Panc1 (cell line): ENCODE data around the gene SEC16A. TPM values are rescaled to one million over a fixed set of nuclear protein-coding genes. Genes with fewer than 3 reads are reported as not detected.

ENCODE experiments used
- ATAC-seq: fragments of 200-7000 bp; cut with Tn5 transposase; 2 replicates; pipeline ENCODE4 v1.9.1; 2020; ENCODE audit warnings: mild to moderate bottlenecking, moderate library complexity
- BruUV-seq: library from RNA; stranded (reverse); fragments of 400-500 nt; replicated peaks from 2 replicates; lab custom pipeline; 2021; lab: Mats Ljungman, UMichigan
- CTCF ChIA-PET: fragments of 300-600 bp; sonication (Branson Sonifier 250); formaldehyde crosslinking; loops from one replicate; lab custom pipeline; 2022; ENCODE audit warnings: antibody characterized with exemption; lab: Charles Lee
- POLR2A ChIA-PET: fragments of 300-600 bp; sonication (Branson Sonifier 250); formaldehyde crosslinking; loops from one replicate; lab custom pipeline; 2022; ENCODE audit warnings: antibody characterized with exemption; lab: Charles Lee
- DNase-seq: peaks from one replicate; pipeline ENCODE4 v3.0.0-alpha.2; 2010; ENCODE audit warnings: low read depth, low spot score
- H3K27ac ChIP-seq: 2 replicates; pipeline ENCODE4 v1.5.1; 2011; ENCODE audit warnings: mild to moderate bottlenecking, low read length, inconsistent platforms
- H3K27me3 ChIP-seq: fragments of 200-500 bp; sonication (Bioruptor generic); 2 replicates; pipeline ENCODE4 v1.6.0; 2014; ENCODE audit warnings: low read length, inconsistent platforms; ENCODE audit not compliant: control insufficient read depth, insufficient read depth
- H3K36me3 ChIP-seq: fragments of 200-500 bp; sonication (Bioruptor generic); 2 replicates; pipeline ENCODE4 v1.5.1; 2014; ENCODE audit warnings: inconsistent platforms, mild to moderate bottlenecking, low read length, moderate library complexity; ENCODE audit not compliant: control insufficient read depth, insufficient read depth
- H3K4me1 ChIP-seq: 2 replicates; pipeline ENCODE4 v1.5.1; 2011; ENCODE audit warnings: inconsistent platforms, mild to moderate bottlenecking, low read length, moderate library complexity; ENCODE audit not compliant: control insufficient read depth, insufficient read depth
- H3K4me3 ChIP-seq, 2 experiments: 2 replicates each; pipeline ENCODE4 v1.5.1; 2011 to 2012; ENCODE audit warnings: low read depth in 2 of 2, low read length in 2 of 2, mild to moderate bottlenecking in 2 of 2, inconsistent platforms in 1 of 2, moderate library complexity in 1 of 2
- H3K9me3 ChIP-seq: fragments of 200-500 bp; sonication (Bioruptor generic); 2 replicates; pipeline ENCODE4 v1.5.1; 2014; ENCODE audit warnings: low read depth, mild to moderate bottlenecking, inconsistent platforms, low read length, moderate library complexity; ENCODE audit not compliant: control insufficient read depth, insufficient read depth
- POLR2AphosphoS5 ChIP-seq: IDR thresholded peaks from 2 replicates; pipeline ENCODE4 v1.6.1; 2012; ENCODE audit warnings: mild to moderate bottlenecking, low read depth, low read length, moderate library complexity
- SIN3A ChIP-seq: IDR thresholded peaks from 2 replicates; pipeline ENCODE4 v1.6.1; 2012; ENCODE audit warnings: low read depth, mild to moderate bottlenecking, low read length, moderate library complexity, borderline replicate concordance; ENCODE audit not compliant: insufficient read depth
- TCF7L2 ChIP-seq: IDR thresholded peaks from 2 replicates; pipeline ENCODE4 v1.6.1; 2011; ENCODE audit warnings: mild to moderate bottlenecking, low read depth, low read length, inconsistent platforms
- in situ Hi-C: cut with HindIII; loops from 2 replicates; pipeline ENCODE4 v1.10.0; 2016; ENCODE audit warnings: low sequenced_read_pairs, low pct_unique_long_range_greater_than_20kb
- intact Hi-C: fragments of 100-400 bp; cut with micrococcal nuclease; formaldehyde crosslinking; loops from one replicate; pipeline ENCODE4 v1.10.0; 2022; ENCODE audit not compliant: unreplicated experiment
- total RNA-seq: library from RNA; stranded (reverse); gene quantifications from one replicate; pipeline ENCODE4 v1.2.1, GENCODE V29; 2021; ENCODE audit not compliant: unreplicated experiment
- TF ChIP-seq, protein P1 (sequence below), 2 experiments: IDR thresholded peaks; 2 replicates each; pipeline ENCODE4 v1.6.1; 2011 to 2012; ENCODE audit warnings: low read depth in 2 of 2, control low read depth in 1 of 2, low read length in 1 of 2, mild to moderate bottlenecking in 1 of 2, moderate library complexity in 1 of 2; ENCODE audit not compliant: insufficient read depth in 1 of 2
- TF ChIP-seq, protein P2 (sequence below): fragments of 450-650 bp; IDR thresholded peaks from 2 replicates; pipeline ENCODE4 v1.5.1; 2017; ENCODE audit warnings: mild to moderate bottlenecking

Gene SEC16A
- total RNA-seq, 1 experiment from 2014 or later, result 76.5 TPM

DNA sequence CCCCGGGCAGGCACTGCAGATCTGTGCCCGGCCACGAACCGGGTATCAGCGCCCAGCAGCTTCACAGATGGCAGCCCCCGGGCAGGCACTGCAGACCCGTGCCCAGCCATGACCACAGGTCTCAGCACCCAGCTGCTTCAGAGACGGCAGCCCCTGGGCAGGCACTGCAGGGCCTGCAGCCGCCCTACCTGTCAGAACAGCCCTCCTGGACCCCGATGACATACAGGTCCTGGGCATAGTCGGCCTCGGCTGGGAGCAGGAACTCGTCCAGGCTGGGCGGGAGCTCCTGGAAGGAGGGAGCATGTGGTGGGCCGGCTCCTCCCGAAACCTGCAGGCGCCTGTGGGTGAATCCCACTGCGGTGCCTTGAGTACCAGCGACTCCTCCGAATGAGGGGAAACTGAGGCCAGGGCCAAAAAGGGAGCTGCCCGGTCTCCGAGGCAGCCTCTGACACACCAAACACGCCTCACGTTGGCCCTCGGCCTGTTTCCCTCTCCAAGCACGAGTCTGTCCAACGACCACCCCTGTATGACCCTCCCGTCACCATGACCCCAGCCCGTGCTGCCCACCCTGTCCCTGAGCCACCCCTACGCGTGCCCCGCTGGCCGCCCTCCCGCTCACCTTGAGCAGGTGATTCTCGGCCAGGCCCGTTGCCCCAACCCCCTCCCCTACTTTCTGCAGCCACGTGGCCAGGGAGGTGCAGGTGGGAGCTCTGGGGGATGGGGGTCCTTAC is 48.8 kb downstream of the SEC16A start:
- no TSS peak for BruUV-seq
- H3K4me1 ChIP-seq, result no peaks in the 10 kb centered on the region
- no peak overlapping the region for H3K4me3 ChIP-seq
- in situ Hi-C loops, result no loop called here
- TF ChIP-seq, protein P1, sequence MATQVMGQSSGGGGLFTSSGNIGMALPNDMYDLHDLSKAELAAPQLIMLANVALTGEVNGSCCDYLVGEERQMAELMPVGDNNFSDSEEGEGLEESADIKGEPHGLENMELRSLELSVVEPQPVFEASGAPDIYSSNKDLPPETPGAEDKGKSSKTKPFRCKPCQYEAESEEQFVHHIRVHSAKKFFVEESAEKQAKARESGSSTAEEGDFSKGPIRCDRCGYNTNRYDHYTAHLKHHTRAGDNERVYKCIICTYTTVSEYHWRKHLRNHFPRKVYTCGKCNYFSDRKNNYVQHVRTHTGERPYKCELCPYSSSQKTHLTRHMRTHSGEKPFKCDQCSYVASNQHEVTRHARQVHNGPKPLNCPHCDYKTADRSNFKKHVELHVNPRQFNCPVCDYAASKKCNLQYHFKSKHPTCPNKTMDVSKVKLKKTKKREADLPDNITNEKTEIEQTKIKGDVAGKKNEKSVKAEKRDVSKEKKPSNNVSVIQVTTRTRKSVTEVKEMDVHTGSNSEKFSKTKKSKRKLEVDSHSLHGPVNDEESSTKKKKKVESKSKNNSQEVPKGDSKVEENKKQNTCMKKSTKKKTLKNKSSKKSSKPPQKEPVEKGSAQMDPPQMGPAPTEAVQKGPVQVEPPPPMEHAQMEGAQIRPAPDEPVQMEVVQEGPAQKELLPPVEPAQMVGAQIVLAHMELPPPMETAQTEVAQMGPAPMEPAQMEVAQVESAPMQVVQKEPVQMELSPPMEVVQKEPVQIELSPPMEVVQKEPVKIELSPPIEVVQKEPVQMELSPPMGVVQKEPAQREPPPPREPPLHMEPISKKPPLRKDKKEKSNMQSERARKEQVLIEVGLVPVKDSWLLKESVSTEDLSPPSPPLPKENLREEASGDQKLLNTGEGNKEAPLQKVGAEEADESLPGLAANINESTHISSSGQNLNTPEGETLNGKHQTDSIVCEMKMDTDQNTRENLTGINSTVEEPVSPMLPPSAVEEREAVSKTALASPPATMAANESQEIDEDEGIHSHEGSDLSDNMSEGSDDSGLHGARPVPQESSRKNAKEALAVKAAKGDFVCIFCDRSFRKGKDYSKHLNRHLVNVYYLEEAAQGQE (IDR thresholded peaks at IDR 0.05; ENCODE audit: insufficient read depth in 1 of 2, low read depth in 2 of 2, low read length in 1 of 2), result no peak
- TF ChIP-seq TCF7L2, result no peak
- no peak for TF ChIP-seq SIN3A
- no peak for TF ChIP-seq POLR2AphosphoS5
- intact Hi-C loops, result no loop called here
- ChIA-PET POLR2A (no interaction called here), CTCF (no interaction called here)
- no peaks in the 10 kb centered on the region for H3K9me3 ChIP-seq
- no peaks in the 10 kb centered on the region for H3K36me3 ChIP-seq
- ATAC-seq, result no peak
- DNase-seq, result no peak
- no peak overlapping the region for H3K27ac ChIP-seq
- no peaks in the 10 kb centered on the region for H3K27me3 ChIP-seq

DNA sequence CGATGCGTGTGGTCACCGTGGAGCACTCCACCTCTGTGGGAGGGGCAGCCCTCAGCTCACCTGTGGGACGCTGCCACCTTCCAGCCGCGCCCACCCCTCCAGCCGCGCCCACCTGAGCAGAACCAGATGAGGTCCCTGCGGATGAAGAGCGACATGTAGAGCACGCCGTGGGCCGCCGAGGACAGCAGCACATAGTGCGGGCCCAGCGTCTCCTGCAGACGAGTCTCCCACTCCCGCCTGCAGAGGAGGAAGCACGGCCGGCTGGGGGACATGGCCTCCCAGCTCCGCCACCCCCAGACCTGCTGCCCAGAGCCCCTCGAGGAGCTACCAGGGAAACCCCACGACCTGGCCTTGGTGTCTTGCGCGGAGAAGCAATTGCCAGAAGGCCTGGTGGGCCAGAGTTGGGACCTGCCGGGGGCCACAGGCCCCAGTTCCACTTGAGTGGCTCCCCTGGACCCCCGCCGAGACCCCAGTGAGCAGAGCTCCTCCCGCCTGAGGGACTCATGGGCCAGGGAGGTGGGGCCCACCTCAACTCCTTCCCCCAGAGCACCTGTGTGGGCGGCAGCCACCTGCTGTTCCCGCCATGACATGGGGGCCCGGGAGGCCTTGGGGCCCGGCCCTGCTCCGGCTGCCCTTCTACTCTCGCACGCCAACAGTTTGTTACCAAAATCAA is 49.7 kb downstream of the SEC16A start:
- no peak overlapping the region for H3K4me3 ChIP-seq
- no peaks in the 10 kb centered on the region for H3K36me3 ChIP-seq
- intact Hi-C loops (no loop called here), in situ Hi-C loops (no loop called here)
- no peaks in the 10 kb centered on the region for H3K4me1 ChIP-seq
- BruUV-seq, result no TSS peak
- no peak for DNase-seq
- TF ChIP-seq TCF7L2 (no peak), SIN3A (no peak), POLR2AphosphoS5 (no peak)
- TF ChIP-seq, protein P2, sequence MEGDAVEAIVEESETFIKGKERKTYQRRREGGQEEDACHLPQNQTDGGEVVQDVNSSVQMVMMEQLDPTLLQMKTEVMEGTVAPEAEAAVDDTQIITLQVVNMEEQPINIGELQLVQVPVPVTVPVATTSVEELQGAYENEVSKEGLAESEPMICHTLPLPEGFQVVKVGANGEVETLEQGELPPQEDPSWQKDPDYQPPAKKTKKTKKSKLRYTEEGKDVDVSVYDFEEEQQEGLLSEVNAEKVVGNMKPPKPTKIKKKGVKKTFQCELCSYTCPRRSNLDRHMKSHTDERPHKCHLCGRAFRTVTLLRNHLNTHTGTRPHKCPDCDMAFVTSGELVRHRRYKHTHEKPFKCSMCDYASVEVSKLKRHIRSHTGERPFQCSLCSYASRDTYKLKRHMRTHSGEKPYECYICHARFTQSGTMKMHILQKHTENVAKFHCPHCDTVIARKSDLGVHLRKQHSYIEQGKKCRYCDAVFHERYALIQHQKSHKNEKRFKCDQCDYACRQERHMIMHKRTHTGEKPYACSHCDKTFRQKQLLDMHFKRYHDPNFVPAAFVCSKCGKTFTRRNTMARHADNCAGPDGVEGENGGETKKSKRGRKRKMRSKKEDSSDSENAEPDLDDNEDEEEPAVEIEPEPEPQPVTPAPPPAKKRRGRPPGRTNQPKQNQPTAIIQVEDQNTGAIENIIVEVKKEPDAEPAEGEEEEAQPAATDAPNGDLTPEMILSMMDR, result no peak
- TF ChIP-seq, protein P1 (IDR thresholded peaks at IDR 0.05; ENCODE audit: insufficient read depth in 1 of 2, low read depth in 2 of 2, low read length in 1 of 2), result no peak
- H3K27me3 ChIP-seq, result no peaks in the 10 kb centered on the region
- no peak overlapping the region for H3K27ac ChIP-seq
- ATAC-seq, result no peak
- POLR2A ChIA-PET, result no interaction called here
- CTCF ChIA-PET, result no interaction called here
- no peaks in the 10 kb centered on the region for H3K9me3 ChIP-seq
